Measurements from ENCODE around the gene RELCH. TPM values are rescaled to one million over a fixed set of nuclear protein-coding genes. Genes with fewer than 3 reads are reported as not detected.

RELCH gene
- total RNA-seq, 1 experiment from 2014 or later = 16.7 TPM

DNA sequence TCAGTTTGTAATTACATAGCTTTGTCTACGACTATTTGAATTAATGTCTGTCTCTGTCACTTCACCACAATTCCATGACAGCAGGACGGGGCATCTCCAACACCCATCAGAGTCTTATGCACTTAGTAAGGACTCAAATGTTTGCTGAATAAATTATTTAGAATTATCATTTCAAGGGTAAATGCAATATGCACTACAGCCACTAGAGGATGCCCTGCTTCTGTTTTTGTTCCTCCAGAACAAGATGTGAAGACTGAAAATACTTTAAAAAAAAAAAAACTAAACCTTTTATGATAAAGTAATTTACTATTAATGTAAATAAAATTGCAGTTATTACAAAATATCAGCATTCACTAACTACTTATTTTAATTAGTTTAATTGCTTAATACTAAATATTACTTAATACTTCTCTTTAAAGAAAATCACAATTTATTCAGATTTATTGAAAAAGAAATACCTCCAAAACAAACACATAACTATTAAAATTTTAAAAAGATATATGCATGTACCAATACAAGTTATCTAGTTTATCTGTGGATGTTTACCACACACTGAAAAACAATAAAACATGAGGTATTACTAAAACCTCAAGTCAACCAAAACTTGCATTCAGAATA, 3.4 kb upstream of the RELCH start:
- peak; percentile 69 for DNase-seq (ENCODE audit: low read depth, low spot score)
- in situ Hi-C loops (cut with HindIII; ENCODE audit: low pct_unique_long_range_greater_than_20kb, low sequenced_read_pairs) = no loop called here

DNA sequence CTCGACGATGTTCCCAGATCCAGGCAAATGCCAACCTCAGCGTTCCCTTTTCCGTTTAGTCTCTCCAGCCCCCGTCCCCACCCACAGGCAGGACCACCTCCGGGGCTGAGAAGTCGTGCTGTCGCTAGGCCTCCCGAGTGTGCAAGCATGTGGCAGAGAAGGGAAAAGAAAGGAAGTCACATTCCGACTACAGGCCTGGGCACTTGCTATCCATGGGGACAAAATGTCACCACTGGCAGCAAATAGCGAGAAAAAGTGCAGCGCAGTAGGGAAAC, 619 bp upstream of the RELCH start:
- in situ Hi-C loops (cut with HindIII; ENCODE audit: low pct_unique_long_range_greater_than_20kb, low sequenced_read_pairs) = no loop called here
- peak; percentile 38 for DNase-seq (ENCODE audit: low read depth, low spot score)

DNA sequence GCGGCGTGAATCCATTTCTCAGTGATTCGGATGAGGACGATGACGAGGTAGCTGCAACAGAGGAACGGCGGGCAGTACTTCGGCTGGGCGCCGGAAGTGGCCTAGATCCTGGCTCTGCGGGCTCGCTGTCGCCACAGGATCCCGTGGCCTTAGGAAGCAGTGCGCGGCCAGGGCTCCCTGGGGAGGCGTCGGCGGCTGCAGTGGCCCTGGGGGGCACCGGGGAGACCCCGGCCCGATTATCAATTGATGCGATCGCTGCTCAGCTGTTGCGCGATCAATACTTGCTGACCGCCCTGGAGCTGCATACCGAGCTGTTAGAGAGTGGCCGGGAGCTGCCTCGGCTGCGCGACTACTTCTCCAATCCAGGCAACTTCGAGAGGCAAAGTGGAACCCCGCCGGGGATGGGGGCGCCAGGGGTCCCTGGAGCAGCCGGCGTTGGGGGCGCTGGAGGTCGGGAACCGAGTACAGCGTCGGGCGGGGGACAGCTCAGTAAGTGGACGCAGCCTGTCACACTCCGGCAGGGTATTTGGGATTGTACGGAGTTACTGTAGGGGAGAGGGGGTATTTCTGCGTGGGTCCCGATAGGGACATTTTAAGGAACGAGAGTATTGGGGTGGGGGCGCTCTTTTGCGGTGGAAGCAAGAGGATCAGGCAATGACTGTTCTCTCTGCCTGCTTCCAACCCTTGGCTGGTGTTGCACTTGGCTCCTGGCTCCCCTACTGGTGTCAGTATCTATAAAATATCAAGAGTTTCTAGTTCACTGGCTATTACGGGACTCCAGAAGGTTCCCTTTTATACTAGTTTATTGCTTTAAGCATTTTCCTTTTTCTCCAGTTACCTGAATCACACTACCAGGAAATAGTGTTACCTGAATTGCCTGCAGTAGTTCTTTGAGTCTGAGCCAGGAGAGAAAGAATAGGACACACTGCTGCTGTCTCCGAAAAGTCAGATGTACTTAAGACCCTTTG, 772 bp downstream of the RELCH start:
- in situ Hi-C loops (cut with HindIII; ENCODE audit: low pct_unique_long_range_greater_than_20kb, low sequenced_read_pairs) = no loop called here
- DNase-seq (ENCODE audit: low read depth, low spot score) = peak; percentile 22

DNA sequence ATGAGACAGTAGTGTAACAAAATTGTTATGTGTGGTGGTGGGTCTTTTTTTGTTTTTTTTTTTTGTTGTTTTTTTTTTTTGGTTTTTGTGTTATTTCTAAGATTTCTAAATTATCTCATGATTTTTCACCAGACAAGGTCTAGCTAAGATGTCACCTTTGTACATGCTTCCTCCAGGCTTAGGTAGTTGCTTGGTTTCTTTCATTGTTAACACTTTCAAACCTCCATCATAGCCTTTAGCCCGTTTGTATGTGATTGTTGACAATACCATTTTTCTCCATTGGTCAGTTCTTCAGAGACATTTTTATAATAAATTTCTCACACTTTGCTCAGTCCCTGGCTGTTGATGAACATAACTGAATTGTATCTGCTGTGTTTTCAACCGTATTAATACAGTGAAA, 2.2 kb downstream of the RELCH start:
- in situ Hi-C loops (cut with HindIII; ENCODE audit: low pct_unique_long_range_greater_than_20kb, low sequenced_read_pairs) = no loop called here
- no peak for DNase-seq (ENCODE audit: low read depth, low spot score)

- in situ Hi-C loops (cut with HindIII; ENCODE audit: low pct_unique_long_range_greater_than_20kb, low sequenced_read_pairs) = no loop called here
- no peak for DNase-seq (ENCODE audit: low read depth, low spot score)
Observed at GRCh38 chr18:62196079-62196478, 9.0 kb downstream of the RELCH start.

DNA sequence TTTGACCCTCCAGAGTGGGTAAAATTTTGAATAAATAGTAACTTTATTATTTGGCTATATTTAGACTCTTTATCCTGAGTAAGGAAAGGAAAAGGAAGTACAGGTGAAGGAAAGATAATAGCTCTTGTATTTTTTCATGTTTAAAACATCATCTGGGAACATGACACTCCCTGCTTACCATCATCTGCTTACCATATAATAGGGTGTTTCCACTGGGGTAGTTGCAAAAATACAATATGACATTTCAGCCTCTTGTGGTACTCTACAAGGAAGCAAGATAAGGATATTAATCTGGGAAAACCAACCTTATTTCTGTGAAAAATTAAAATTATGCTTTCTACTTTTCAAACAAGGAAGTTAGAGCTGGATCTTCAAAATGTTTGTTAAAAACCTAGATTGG, 9.9 kb downstream of the RELCH start:
- in situ Hi-C loops (cut with HindIII; ENCODE audit: low pct_unique_long_range_greater_than_20kb, low sequenced_read_pairs) = no loop called here
- DNase-seq (ENCODE audit: low read depth, low spot score) = no peak

DNA sequence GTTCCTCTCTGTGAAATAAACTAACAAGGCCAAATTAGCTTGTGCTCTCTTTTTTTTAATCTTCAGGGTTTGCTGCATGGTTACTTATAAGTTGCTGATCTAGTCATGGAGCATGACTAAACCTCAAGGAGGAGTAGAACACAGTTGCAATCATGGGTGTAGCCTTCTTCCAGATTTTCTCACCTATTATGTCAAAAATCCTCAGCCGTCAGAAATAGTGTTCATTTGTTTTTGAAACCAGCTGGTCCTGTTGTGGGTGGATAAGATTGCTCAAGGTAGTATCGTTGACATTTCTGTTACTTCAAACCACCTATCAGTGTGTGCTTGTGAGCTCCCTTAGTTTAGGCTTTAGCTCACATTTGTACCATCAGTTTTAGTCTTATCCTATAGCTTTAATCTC, 11.2 kb downstream of the RELCH start:
- in situ Hi-C loops (cut with HindIII; ENCODE audit: low pct_unique_long_range_greater_than_20kb, low sequenced_read_pairs) = no loop called here
- DNase-seq (ENCODE audit: low read depth, low spot score) = no peak

GRCh38 chr18:62199629-62200028, 12.6 kb downstream of the RELCH start:
- no peak for DNase-seq (ENCODE audit: low read depth, low spot score)
- in situ Hi-C loops (cut with HindIII; ENCODE audit: low pct_unique_long_range_greater_than_20kb, low sequenced_read_pairs) = no loop called here

DNA sequence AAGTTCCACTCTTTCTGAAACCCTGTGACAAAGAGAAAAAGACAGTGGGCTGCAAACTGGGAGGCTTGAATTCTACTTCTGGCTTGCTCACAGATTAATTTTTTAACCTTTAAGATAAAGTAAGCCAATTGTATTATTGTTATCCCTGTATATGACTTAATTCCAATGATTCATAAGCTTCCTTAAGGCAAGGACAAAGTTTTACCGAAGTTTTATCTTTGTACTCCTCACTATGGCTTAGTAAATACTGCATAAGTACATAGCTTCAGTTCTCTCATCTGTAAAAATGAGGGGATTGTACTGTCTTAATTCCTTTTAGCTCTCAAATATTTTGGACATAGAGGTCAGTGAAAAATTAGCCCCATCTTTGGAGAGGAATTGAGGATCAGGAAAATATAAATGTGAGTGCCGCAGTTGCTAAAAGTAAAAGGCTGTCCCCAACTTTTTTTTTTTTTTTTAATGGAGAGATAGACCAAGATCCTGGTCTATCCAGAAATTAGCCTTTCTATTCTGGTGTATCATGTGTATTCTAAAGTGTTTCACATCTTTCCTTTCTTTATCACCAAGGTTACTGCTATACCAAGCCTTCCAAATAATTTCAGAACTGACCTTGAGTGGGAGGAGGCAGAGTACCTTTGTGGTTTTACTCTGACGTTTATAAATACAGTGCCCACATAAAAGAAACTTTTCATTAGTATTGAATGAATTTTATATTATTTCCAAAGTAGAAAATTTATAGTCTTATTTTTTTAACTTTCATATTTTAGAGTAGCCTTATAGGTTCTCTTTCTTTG, 13.3 kb downstream of the RELCH start:
- no peak for DNase-seq (ENCODE audit: low read depth, low spot score)
- in situ Hi-C loops (cut with HindIII; ENCODE audit: low pct_unique_long_range_greater_than_20kb, low sequenced_read_pairs) = no loop called here

GRCh38 chr18:62201870-62202269, 14.8 kb downstream of the RELCH start:
- in situ Hi-C loops (cut with HindIII; ENCODE audit: low pct_unique_long_range_greater_than_20kb, low sequenced_read_pairs) = no loop called here
- no peak for DNase-seq (ENCODE audit: low read depth, low spot score)

GRCh38 chr18:62205824-62206223, 18.8 kb downstream of the RELCH start:
- in situ Hi-C loops (cut with HindIII; ENCODE audit: low pct_unique_long_range_greater_than_20kb, low sequenced_read_pairs) = no loop called here
- no peak for DNase-seq (ENCODE audit: low read depth, low spot score)

GRCh38 chr18:62206593-62206992, 19.5 kb downstream of the RELCH start:
- no peak for DNase-seq (ENCODE audit: low read depth, low spot score)
- in situ Hi-C loops (cut with HindIII; ENCODE audit: low pct_unique_long_range_greater_than_20kb, low sequenced_read_pairs) = no loop called here

DNA sequence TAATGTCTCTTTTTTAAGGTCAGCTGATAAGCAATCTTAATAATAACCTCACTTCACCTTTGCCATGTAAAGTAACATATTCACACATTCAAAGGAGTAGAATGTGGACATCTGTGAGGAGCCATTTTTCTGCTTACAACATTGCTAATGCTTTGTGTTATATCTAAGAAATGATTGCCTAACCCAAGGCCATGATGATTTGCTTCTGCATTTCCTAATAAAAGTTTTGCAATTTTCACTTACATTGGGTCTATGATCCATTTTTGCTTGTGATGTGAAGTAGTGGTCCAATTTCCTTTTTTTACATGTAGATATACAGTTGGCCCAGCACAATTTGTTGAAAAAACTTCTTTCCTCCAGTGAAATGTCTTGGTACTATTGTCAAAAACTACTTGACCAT, 22.0 kb downstream of the RELCH start:
- in situ Hi-C loops (cut with HindIII; ENCODE audit: low pct_unique_long_range_greater_than_20kb, low sequenced_read_pairs) = no loop called here
- no peak for DNase-seq (ENCODE audit: low read depth, low spot score)

GRCh38 chr18:62210138-62210537, 23.1 kb downstream of the RELCH start:
- no peak for DNase-seq (ENCODE audit: low read depth, low spot score)
- in situ Hi-C loops (cut with HindIII; ENCODE audit: low pct_unique_long_range_greater_than_20kb, low sequenced_read_pairs) = no loop called here

GRCh38 chr18:62211325-62211828, 24.3 kb downstream of the RELCH start:
- in situ Hi-C loops (cut with HindIII; ENCODE audit: low pct_unique_long_range_greater_than_20kb, low sequenced_read_pairs) = no loop called here
- DNase-seq (ENCODE audit: low read depth, low spot score) = no peak

GRCh38 chr18:62214790-62215189, 27.7 kb downstream of the RELCH start:
- in situ Hi-C loops (cut with HindIII; ENCODE audit: low pct_unique_long_range_greater_than_20kb, low sequenced_read_pairs) = no loop called here
- DNase-seq (ENCODE audit: low read depth, low spot score) = no peak

DNA sequence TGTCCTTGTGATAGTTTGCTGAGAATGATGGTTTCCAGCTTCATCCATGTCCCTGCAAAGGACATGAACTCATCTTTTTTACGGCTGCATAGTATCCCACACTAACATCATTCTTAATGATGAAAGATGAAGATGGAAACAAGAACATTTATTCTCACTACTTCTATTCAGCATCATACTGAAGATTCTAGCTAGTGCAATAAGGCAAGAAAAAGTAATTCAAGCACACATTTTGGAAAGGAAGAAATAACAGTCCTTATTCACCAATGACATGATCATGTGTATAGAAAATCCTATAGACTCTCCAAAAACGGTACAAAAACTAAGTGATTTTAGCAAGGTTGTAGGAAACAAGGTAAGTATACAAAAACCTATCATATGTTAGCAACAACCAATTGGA, 37.2 kb downstream of the RELCH start:
- no peak for DNase-seq (ENCODE audit: low read depth, low spot score)
- in situ Hi-C loops (cut with HindIII; ENCODE audit: low pct_unique_long_range_greater_than_20kb, low sequenced_read_pairs) = no loop called here

DNA sequence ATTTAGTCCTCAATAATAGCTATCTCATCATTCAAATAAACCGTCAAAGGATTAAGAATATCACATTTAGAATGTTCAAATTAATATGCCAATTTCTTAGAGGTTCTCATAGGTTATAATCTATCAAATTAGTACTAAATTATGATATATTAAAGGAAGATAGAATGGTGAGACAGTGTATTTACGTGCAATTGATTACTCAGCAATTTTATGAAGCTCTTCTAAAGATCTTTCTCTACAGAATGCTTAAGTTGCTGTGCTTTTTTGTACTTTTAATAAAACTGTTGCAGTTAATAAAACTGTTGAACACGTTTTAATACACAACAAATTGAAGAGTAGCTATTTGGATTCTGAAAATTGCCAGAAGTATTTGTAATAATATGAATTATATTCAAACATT, 39.0 kb downstream of the RELCH start:
- in situ Hi-C loops (cut with HindIII; ENCODE audit: low pct_unique_long_range_greater_than_20kb, low sequenced_read_pairs) = no loop called here
- no peak for DNase-seq (ENCODE audit: low read depth, low spot score)
